ENCODE data around the gene TNFAIP1.

DNA sequence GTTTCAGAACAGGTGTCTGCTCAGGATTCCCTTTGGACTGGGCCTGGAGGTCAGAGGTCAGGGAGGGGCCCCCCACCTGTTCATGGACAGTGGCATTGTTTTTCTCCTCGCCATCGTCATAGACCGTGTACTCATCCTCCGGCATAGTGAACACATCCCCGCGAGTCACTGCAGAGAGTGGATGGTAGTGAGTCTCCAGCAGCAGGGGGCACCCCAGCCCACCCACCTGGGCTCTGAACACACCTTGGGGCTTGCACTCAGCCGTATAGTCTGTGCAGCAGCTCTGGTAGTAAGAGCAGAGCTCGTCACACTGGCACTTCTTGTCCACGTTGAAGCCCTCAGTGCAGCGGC is 34.1 kb downstream of the TNFAIP1 start:
- no peak for TF ChIP-seq HDGF (IDR thresholded peaks at IDR 0.05; ENCODE audit: borderline replicate concordance)
- no peak for TF ChIP-seq BHLHE40 (IDR thresholded peaks at IDR 0.05; ENCODE audit: borderline replicate concordance)
- TF ChIP-seq LEF1 (IDR thresholded peaks at IDR 0.05; ENCODE audit: borderline replicate concordance): no peak
- TF ChIP-seq FOXA1 (IDR thresholded peaks at IDR 0.05): no peak
- no peak for TF ChIP-seq L3MBTL2 (conservative IDR thresholded peaks at IDR 0.05)
- no peak for TF ChIP-seq ZNF384 (IDR thresholded peaks at IDR 0.05)
- no peak for TF ChIP-seq SUZ12 (IDR thresholded peaks at IDR 0.05)
- TF ChIP-seq, protein P1, sequence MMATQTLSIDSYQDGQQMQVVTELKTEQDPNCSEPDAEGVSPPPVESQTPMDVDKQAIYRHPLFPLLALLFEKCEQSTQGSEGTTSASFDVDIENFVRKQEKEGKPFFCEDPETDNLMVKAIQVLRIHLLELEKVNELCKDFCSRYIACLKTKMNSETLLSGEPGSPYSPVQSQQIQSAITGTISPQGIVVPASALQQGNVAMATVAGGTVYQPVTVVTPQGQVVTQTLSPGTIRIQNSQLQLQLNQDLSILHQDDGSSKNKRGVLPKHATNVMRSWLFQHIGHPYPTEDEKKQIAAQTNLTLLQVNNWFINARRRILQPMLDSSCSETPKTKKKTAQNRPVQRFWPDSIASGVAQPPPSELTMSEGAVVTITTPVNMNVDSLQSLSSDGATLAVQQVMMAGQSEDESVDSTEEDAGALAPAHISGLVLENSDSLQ (IDR thresholded peaks at IDR 0.05): no peak
- no peak for TF ChIP-seq TARDBP (IDR thresholded peaks at IDR 0.05)
- TF ChIP-seq FOXK2 (IDR thresholded peaks at IDR 0.05): no peak
